WI38 (cell line): Measurements from ENCODE around the gene SLC25A53.
"Not testable (repeated sequence)": the region's sequence is repeated elsewhere in the genome, so short reads cannot be mapped to it uniquely, and the experiment has no call there.

Experiments
- H3K4me3 ChIP-seq: 2 replicates; pipeline ENCODE4 v1.5.1; 2011; ENCODE audit warnings: low read depth, mild to moderate bottlenecking, control low read depth, low read length
- CTCF ChIP-seq: IDR thresholded peaks from 2 replicates; pipeline ENCODE4 v1.5.1; 2012; ENCODE audit warnings: low read depth, mild to moderate bottlenecking, control low read depth, low read length

SLC25A53 gene

GRCh38 chrX:104084534-104085277 lies 72.1 kb downstream of the SLC25A53 start:
- no peak for TF ChIP-seq CTCF
- H3K4me3 ChIP-seq: no peak overlapping the region

GRCh38 chrX:104084063-104084462 lies 72.7 kb downstream of the SLC25A53 start:
- H3K4me3 ChIP-seq: no peak overlapping the region
- no peak for TF ChIP-seq CTCF

- not testable (repeated sequence) for H3K4me3 ChIP-seq
Measured at GRCh38 chrX:104077854-104078253, 79.0 kb downstream of the SLC25A53 start.

GRCh38 chrX:104075778-104076445 lies 80.9 kb downstream of the SLC25A53 start, which contains the start of gene TMSB15C:
TMSB15C (minus strand) TSS chrX:104076236.
- H3K4me3 ChIP-seq: not testable (repeated sequence)

- H3K4me3 ChIP-seq: not testable (repeated sequence)
Measured at GRCh38 chrX:104062636-104063035, 94.2 kb downstream of the SLC25A53 start.

- H3K4me3 ChIP-seq: not testable (repeated sequence)
Measured at GRCh38 chrX:104054956-104055355, 101.9 kb downstream of the SLC25A53 start.
